IPS DF 4.7 (cell line): ENCODE results near the gene LY6G5B.

ENCODE experiments used
- DNase-seq: peaks from one replicate; pipeline ENCODE4 v3.0.0-alpha.2; 2013; ENCODE audit warnings: low spot score; ENCODE audit errors: extremely low read depth

LY6G5B gene

GRCh38 chr6:31713991-31714684, 44.4 kb downstream of the LY6G5B start:
- DNase-seq = no peak

GRCh38 chr6:31715022-31715958, 45.5 kb downstream of the LY6G5B start, which contains the start of gene LY6G6D:
Gene LY6G6D (plus strand): TSS chr6:31715348. CDS start chr6:31715356, 8 bp downstream.
- DNase-seq = no peak

- DNase-seq = no peak
These were observed 47.9 kb downstream of the LY6G5B start for GRCh38 chr6:31717499-31718222.

GRCh38 chr6:31718265-31718664, 48.5 kb downstream of the LY6G5B start:
- DNase-seq = no peak

GRCh38 chr6:31719001-31719400, 49.2 kb downstream of the LY6G5B start:
- no peak for DNase-seq

GRCh38 chr6:31720196-31720770, 50.5 kb downstream of the LY6G5B start:
- DNase-seq = no peak

- DNase-seq = no peak
These were observed 51.7 kb downstream of the LY6G5B start, which contains the start of gene LY6G6C for GRCh38 chr6:31721351-31722020. Gene LY6G6C (minus strand): TSS chr6:31721746. CDS start chr6:31721679, 67 bp downstream.

GRCh38 chr6:31722173-31722572, 52.4 kb downstream of the LY6G5B start:
- DNase-seq = no peak
